Skeletal muscle satellite cell (primary cell): ENCODE results near the gene ADAMTS2.

Experiments
- H3K27me3 ChIP-seq: 2 replicates; pipeline ENCODE4 v1.7.0; 2013; ENCODE audit warnings: low read length; ENCODE audit not compliant: control insufficient read depth, insufficient read depth
- H3K36me3 ChIP-seq: 2 replicates; pipeline ENCODE4 v1.7.0; 2013; ENCODE audit warnings: mild to moderate bottlenecking, control low read depth, low read length; ENCODE audit not compliant: insufficient read depth
- H3K4me1 ChIP-seq: 2 replicates; pipeline ENCODE4 v1.7.0; 2013; ENCODE audit warnings: low read length; ENCODE audit not compliant: control insufficient read depth, insufficient read depth
- H3K4me2 ChIP-seq: 2 replicates; pipeline ENCODE4 v1.7.0; 2013; ENCODE audit warnings: mild to moderate bottlenecking, low read length
- H3K4me3 ChIP-seq: 2 replicates; pipeline ENCODE4 v1.7.0; 2013; ENCODE audit warnings: low read length
- H3K9ac ChIP-seq: 2 replicates; pipeline ENCODE4 v1.7.0; 2013; ENCODE audit warnings: mild to moderate bottlenecking, low read depth, low read length, moderate library complexity
- H3K9me3 ChIP-seq: replicated peaks from 2 replicates; pipeline ENCODE4 v1.7.0; 2013; ENCODE audit warnings: mild to moderate bottlenecking, control low read depth, low read length

Gene ADAMTS2

GRCh38 chr5:179254638-179255271 is 90.5 kb downstream of the ADAMTS2 start:
- Histone ChIP-seq H3K27me3 (no peaks in the 10 kb centered on the region), H3K36me3 (peaks cover 17% of the 10 kb centered on the region), H3K9ac (no peak overlapping the region), H3K4me2 (no peak overlapping the region), H3K4me3 (no peak overlapping the region), H3K9me3 (no peaks in the 10 kb centered on the region), H3K4me1 (peaks cover 14% of the 10 kb centered on the region)

DNA sequence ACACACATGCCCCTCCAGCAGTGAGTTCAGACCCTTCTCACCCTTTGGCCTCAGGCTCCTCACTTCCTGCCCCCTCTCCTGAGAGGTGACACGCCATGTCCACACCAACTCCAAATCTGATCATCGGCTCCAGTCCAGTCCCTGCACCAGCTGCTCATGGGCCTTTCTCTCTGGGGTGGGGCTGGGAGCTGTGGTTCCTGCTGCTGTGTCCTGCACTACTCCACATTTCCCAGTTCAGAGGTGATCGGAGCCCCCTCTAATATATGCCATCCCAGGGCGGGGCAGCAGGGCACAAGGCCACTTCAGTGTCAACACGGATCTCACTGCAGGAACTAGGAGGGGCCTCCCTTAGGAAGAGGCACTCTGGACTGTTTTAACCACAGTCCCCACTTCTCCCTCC is 91.5 kb downstream of the ADAMTS2 start:
- Histone ChIP-seq H3K4me2 (no peak overlapping the region), H3K27me3 (no peaks in the 10 kb centered on the region), H3K4me3 (no peak overlapping the region), H3K9me3 (no peaks in the 10 kb centered on the region), H3K4me1 (peaks cover 4% of the 10 kb centered on the region), H3K9ac (no peak overlapping the region), H3K36me3 (peaks cover 17% of the 10 kb centered on the region)

DNA sequence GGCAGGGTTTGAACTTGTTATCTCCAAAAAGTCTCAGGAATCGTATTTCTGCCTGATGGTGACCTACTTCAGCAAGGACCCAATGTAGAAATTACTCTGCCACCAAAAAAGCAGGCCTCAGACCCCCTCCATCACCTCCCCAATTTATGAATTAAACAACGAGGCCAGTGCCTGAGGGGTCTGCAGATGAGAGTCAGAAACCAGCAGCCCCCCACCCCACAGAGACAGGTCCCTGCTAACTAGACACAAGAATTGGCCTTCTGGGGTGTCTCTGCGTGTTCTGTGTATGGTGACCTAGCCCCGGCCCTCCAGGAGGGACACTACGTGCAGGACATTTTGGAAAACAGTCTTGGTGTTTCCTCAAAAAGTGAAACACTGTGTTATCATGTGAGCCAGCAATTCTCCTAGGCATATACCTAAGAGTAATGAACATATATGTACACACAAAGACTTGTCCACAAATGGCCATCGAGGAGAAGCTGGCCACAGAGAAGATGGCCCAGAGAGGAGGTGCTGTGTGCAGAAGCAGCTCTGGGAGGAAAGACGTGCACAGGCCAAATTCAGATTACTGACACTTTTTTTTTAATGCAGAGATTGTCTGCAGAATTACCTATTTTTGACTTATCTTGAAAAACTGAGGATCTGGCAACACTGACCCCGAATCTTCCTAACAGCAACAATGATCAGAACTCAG is 93.8 kb downstream of the ADAMTS2 start:
- H3K4me3 ChIP-seq, result no peak overlapping the region
- no peaks in the 10 kb centered on the region for H3K9me3 ChIP-seq
- H3K4me2 ChIP-seq, result no peak overlapping the region
- no peaks in the 10 kb centered on the region for H3K27me3 ChIP-seq
- H3K9ac ChIP-seq, result no peak overlapping the region
- peaks cover 16% of the 10 kb centered on the region for H3K36me3 ChIP-seq
- H3K4me1 ChIP-seq, result no peaks in the 10 kb centered on the region

DNA sequence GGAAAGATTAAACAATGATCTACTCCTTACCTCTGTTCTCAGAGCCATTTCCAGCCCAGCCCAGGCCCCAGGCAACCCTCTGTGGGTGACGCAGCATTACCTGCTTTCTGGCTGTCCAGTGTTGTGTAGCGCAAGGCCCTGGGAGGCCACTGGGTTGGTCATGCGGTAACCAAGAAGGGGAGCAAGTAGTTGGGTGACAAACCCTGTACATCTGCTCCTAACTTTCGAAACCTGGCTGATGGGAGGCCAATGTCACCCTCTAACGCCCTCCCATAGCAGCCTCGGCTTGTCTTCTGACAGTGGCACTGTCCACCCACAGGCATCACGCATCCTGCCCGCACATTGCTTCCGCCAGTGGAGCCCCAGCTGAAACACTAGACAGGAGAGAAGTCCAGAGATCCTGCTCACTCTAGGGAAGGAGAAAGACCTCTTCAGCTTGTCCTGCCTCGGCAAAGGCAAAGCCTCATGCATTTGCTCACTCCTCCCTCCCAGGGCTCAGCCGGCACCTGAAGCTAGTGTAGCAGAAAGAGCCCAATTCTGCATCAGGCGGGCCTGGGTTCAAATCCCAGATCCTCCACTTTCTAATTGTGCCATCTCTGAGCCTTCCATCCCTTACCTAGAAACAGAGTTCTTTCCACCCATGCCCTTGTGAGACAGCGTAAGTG is 94.6 kb downstream of the ADAMTS2 start:
- Histone ChIP-seq H3K4me2 (no peak overlapping the region), H3K9ac (no peak overlapping the region), H3K27me3 (no peaks in the 10 kb centered on the region), H3K9me3 (no peaks in the 10 kb centered on the region), H3K36me3 (peaks cover 9% of the 10 kb centered on the region), H3K4me1 (no peaks in the 10 kb centered on the region), H3K4me3 (no peak overlapping the region)

DNA sequence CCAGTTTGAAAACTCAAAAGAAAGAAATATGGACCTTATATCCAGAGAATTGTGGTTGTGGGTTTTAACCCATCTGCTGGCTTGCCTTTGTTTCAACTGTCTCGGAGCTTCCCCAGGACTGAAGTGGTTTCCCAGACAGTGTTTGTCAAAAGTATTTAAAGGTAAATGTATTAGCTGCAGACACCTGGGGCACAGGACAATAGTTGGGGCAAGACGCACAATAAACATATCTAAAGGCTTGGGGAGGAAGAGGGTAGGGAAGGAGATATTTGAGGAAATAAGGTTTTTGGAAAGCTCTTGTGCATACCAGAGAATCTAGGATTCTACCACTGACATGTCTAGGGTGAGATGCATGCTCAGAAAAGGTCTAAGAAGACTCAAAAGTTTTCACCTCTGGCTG is 99.0 kb downstream of the ADAMTS2 start:
- H3K9ac ChIP-seq, result no peak overlapping the region
- no peaks in the 10 kb centered on the region for H3K27me3 ChIP-seq
- no peaks in the 10 kb centered on the region for H3K9me3 ChIP-seq
- H3K4me3 ChIP-seq, result no peak overlapping the region
- no peak overlapping the region for H3K4me2 ChIP-seq
- no peaks in the 10 kb centered on the region for H3K36me3 ChIP-seq
- peaks cover 15% of the 10 kb centered on the region for H3K4me1 ChIP-seq

- no peak overlapping the region for H3K4me3 ChIP-seq
- H3K4me2 ChIP-seq, result no peak overlapping the region
- no peak overlapping the region for H3K9ac ChIP-seq
- H3K27me3 ChIP-seq, result no peaks in the 10 kb centered on the region
- no peaks in the 10 kb centered on the region for H3K9me3 ChIP-seq
- no peaks in the 10 kb centered on the region for H3K36me3 ChIP-seq
- H3K4me1 ChIP-seq, result peaks cover 20% of the 10 kb centered on the region
Observed at GRCh38 chr5:179245031-179245430, 100.2 kb downstream of the ADAMTS2 start.

DNA sequence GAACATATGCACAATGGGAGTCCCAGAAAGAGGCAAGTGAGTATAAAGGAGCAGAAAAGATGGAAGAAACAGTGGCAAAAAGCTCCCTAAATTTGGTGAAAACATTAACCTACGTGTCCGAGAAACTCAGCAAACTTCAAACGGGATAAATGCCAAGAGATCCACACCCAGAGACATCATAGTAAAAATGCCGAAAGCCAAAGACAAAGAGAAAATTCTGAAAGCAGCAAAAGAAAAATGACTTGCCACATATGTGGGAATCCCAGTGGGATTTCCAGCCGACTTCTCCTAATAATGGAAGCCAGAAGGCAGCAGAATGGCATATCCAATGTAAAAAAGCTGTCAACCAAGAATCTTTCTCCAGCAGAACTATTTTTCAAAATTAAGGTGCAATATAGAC is 101.2 kb downstream of the ADAMTS2 start:
- no peaks in the 10 kb centered on the region for H3K36me3 ChIP-seq
- H3K9ac ChIP-seq, result no peak overlapping the region
- H3K4me1 ChIP-seq, result peaks cover 20% of the 10 kb centered on the region
- no peaks in the 10 kb centered on the region for H3K27me3 ChIP-seq
- peak overlapping the region; percentile 41 for H3K4me2 ChIP-seq
- no peaks in the 10 kb centered on the region for H3K9me3 ChIP-seq
- no peak overlapping the region for H3K4me3 ChIP-seq

DNA sequence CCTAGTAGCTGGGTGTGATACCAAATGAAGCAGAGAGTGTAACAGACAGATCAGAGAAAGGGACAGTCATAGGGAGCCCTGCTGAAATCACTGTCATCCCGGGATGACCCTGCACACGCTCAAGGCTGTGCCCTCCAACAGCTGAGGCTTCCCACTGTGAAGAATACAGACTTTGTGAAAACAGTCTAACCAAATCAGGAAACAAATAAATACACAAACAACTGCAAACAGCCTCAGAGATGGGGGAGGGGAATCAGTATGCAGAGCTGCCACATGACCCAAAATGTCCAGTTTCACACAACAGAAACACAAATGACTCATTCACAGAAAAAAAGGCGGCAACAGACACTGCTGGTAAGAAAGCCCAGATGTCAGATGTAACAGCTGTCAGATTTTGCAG is 101.9 kb downstream of the ADAMTS2 start:
- Histone ChIP-seq H3K27me3 (no peaks in the 10 kb centered on the region), H3K36me3 (no peaks in the 10 kb centered on the region), H3K4me3 (no peak overlapping the region), H3K4me2 (peak overlapping the region; percentile 41), H3K4me1 (peaks cover 20% of the 10 kb centered on the region), H3K9me3 (no peaks in the 10 kb centered on the region), H3K9ac (peak overlapping the region; percentile 7)

- no peaks in the 10 kb centered on the region for H3K9me3 ChIP-seq
Observed at GRCh38 chr5:179242676-179243075, 102.6 kb downstream of the ADAMTS2 start.

GRCh38 chr5:179241764-179242370 is 103.4 kb downstream of the ADAMTS2 start:
- no peak overlapping the region for H3K4me2 ChIP-seq
- no peaks in the 10 kb centered on the region for H3K27me3 ChIP-seq
- no peak overlapping the region for H3K9ac ChIP-seq
- H3K4me1 ChIP-seq, result peaks cover 20% of the 10 kb centered on the region
- peaks cover 5% of the 10 kb centered on the region for H3K36me3 ChIP-seq
- no peak overlapping the region for H3K4me3 ChIP-seq
- no peaks in the 10 kb centered on the region for H3K9me3 ChIP-seq

More at GRCh38 chr5:179242676-179243075, 102.6 kb downstream of the ADAMTS2 start:
- no peak overlapping the region for H3K9ac ChIP-seq
- no peaks in the 10 kb centered on the region for H3K27me3 ChIP-seq
- H3K4me2 ChIP-seq, result no peak overlapping the region
- H3K4me1 ChIP-seq, result peaks cover 20% of the 10 kb centered on the region
- H3K36me3 ChIP-seq, result no peaks in the 10 kb centered on the region
- no peak overlapping the region for H3K4me3 ChIP-seq

- Histone ChIP-seq H3K4me3 (no peak overlapping the region), H3K36me3 (peaks cover 9% of the 10 kb centered on the region), H3K27me3 (no peaks in the 10 kb centered on the region), H3K4me1 (peaks cover 20% of the 10 kb centered on the region), H3K4me2 (no peak overlapping the region), H3K9ac (no peak overlapping the region), H3K9me3 (no peaks in the 10 kb centered on the region)
Observed at GRCh38 chr5:179241175-179241574, 104.1 kb downstream of the ADAMTS2 start.
